ENCODE measurements around the gene PLN.

Gene PLN

DNA sequence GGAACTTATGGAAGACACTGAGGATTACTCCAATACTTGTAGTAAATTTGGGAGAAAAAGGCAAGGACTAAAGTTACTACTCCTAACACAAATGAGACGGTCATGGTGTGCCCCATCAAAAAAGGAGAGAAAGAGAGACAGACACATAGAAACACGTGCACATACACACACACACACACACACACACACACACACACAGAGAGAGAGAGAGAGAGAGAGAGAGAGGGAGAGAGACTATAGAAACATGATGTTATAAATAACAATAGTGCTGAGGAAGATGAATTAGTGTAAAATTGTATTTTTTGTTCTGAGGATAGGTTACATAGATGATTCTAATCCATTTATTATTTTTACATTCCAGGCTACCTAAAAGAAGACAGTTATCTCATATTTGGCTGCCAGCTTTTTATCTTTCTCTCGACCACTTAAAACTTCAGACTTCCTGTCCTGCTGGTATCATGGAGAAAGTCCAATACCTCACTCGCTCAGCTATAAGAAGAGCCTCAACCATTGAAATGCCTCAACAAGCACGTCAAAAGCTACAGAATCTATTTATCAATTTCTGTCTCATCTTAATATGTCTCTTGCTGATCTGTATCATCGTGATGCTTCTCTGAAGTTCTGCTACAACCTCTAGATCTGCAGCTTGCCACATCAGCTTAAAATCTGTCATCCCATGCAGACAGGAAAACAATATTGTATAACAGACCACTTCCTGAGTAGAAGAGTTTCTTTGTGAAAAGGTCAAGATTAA, 10.5 kb downstream of the PLN start:
- TF ChIP-seq, protein P1, sequence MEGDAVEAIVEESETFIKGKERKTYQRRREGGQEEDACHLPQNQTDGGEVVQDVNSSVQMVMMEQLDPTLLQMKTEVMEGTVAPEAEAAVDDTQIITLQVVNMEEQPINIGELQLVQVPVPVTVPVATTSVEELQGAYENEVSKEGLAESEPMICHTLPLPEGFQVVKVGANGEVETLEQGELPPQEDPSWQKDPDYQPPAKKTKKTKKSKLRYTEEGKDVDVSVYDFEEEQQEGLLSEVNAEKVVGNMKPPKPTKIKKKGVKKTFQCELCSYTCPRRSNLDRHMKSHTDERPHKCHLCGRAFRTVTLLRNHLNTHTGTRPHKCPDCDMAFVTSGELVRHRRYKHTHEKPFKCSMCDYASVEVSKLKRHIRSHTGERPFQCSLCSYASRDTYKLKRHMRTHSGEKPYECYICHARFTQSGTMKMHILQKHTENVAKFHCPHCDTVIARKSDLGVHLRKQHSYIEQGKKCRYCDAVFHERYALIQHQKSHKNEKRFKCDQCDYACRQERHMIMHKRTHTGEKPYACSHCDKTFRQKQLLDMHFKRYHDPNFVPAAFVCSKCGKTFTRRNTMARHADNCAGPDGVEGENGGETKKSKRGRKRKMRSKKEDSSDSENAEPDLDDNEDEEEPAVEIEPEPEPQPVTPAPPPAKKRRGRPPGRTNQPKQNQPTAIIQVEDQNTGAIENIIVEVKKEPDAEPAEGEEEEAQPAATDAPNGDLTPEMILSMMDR (IDR thresholded peaks at IDR 0.05; ENCODE audit: low read depth, low read length, missing control alignments) = no peak
- in situ Hi-C loops (cut with HindIII; ENCODE audit: low sequenced_read_pairs) = no loop called here

DNA sequence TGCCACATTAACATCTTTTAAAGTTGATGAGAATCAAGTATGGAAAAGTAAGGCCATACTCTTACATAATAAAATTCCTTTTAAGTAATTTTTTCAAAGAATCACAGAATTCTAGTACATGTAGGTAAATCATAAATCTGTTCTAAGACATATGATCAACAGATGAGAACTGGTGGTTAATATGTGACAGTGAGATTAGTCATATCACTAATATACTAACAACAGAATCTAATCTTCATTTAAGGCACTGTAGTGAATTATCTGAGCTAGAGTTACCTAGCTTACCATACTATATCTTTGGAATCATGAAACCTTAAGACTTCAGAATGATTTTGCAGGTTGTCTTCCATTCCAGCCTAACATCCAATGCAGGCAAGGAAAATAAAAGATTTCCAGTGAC, 11.6 kb downstream of the PLN start:
- in situ Hi-C loops (cut with HindIII; ENCODE audit: low sequenced_read_pairs) = no loop called here
- TF ChIP-seq, protein P1 (IDR thresholded peaks at IDR 0.05; ENCODE audit: low read depth, low read length, missing control alignments) = no peak
- no peak overlapping the region for H3K4me3 ChIP-seq (ENCODE audit: low read depth, low read length)
- DNase-seq (ENCODE audit: low read depth) = no peak

More for the DNA sequence above, 10.5 kb downstream of the PLN start:
- no peak overlapping the region for H3K4me3 ChIP-seq (ENCODE audit: low read depth, low read length)
- no peak for DNase-seq (ENCODE audit: low read depth)

DNA sequence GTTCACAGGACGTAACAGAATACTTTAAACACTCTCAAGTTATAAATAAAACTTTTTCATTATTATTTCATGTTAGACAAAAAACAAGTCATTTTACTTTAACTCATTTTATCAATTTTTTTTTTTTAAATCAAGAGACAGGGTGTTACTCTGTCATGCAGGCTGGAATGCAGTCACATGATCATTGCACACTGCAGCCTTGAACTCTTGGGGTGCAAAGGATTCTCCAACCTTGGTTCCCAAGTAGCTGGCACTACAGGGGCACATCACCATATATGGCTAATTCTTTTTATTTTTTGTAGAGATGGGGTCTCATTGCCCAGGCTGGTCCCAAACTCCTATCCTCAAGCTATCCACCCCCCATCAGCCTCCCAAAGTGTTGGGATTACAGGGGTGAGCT, 14.2 kb downstream of the PLN start:
- DNase-seq (ENCODE audit: low read depth) = no peak
- in situ Hi-C loops (cut with HindIII; ENCODE audit: low sequenced_read_pairs) = no loop called here
- TF ChIP-seq, protein P1 (IDR thresholded peaks at IDR 0.05; ENCODE audit: low read depth, low read length, missing control alignments) = no peak
- H3K4me3 ChIP-seq (ENCODE audit: low read depth, low read length) = no peak overlapping the region

DNA sequence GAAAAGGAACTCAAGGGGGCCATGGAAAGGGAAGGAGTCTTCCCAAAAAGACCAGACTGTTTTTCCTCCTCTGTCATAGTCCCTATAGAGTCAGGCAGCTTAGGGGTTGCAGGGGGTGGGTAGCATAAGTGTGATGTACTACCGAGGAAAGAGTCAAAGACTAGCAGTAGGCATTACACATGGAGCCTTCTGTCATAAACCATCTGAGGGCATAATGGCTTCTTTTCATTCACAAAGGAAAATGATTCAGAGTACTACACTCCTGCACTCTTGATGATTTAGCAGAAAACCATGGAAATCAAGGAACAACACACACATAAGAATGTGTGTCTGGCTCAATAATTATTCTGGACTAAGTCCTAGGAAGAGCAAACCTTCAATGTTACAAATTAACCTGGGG, 14.9 kb downstream of the PLN start:
- in situ Hi-C loops (cut with HindIII; ENCODE audit: low sequenced_read_pairs) = no loop called here
- no peak for DNase-seq (ENCODE audit: low read depth)
- no peak overlapping the region for H3K4me3 ChIP-seq (ENCODE audit: low read depth, low read length)
- TF ChIP-seq, protein P1 (IDR thresholded peaks at IDR 0.05; ENCODE audit: low read depth, low read length, missing control alignments) = no peak

DNA sequence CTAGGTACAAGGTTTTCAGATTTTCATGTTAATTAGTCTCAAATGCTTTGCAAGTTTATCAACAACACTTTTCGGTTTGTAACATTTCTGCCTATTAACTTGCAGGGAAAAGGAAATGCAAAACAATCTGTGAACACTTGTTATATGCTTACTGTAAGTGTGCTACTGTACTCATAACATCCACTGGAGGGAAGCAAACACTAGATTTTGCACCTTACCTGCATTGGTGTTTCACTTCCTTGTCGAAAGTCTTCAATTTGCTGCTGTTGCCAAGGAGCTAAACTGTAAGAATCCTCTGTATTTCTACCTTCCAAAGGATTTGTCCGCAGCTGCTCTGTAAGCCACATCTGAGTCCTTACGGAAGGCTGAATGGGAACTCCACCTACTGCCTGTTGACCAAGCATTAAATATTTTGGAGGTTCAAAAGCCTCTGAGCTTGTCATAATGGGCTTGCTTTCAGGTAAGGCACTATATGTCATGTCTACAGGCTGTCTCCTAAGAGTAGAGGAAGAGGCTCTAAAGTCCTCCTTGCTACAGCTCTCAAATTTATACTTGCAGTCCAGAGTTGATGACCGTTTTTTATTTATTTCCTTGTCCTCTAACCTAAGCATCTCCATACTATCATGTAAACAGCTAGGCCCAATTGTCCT, 17.3 kb downstream of the PLN start:
- H3K4me3 ChIP-seq (ENCODE audit: low read depth, low read length) = no peak overlapping the region
- TF ChIP-seq, protein P1 (IDR thresholded peaks at IDR 0.05; ENCODE audit: low read depth, low read length, missing control alignments) = peak; percentile 39
- in situ Hi-C loops (cut with HindIII; ENCODE audit: low sequenced_read_pairs) = no loop called here
- DNase-seq (ENCODE audit: low read depth) = no peak

DNA sequence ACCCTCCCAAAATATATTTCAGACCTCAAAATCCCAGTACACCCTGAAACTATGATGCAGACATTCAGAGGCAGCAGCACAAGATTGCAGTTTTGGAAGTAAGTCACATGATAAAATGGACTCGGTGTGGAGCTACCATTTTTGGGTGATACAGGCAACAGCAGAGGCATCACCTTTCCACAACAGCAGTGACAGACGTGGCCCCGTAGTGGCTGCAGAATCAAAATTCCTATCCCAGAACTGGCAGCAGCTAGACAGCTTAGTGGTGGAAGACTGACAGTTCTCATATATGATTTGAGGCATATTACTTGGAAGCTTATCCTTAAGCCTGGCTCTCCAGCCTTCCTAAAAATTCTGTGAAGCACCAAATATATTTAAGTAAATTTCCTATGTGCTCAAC, 19.9 kb downstream of the PLN start:
- in situ Hi-C loops (cut with HindIII; ENCODE audit: low sequenced_read_pairs) = no loop called here
- DNase-seq (ENCODE audit: low read depth) = no peak
- no peak overlapping the region for H3K4me3 ChIP-seq (ENCODE audit: low read depth, low read length)
- TF ChIP-seq, protein P1 (IDR thresholded peaks at IDR 0.05; ENCODE audit: low read depth, low read length, missing control alignments) = no peak
